DOHH2 (cell line): ENCODE measurements around the gene KIR2DL3.

Experiments used
- CTCF ChIP-seq: fragments of 200-600 bp; sonication (generic); IDR thresholded peaks from one replicate; pipeline ENCODE4 v1.5.1; 2014; ENCODE audit warnings: antibody characterized with exemption, mild to moderate bottlenecking, low read depth, low read length; ENCODE audit not compliant: poor library complexity, severe bottlenecking
- EZH2phosphoT487 ChIP-seq: fragments of 200-600 bp; sonication (generic); IDR thresholded peaks from 2 replicates; pipeline ENCODE4 v1.6.1; 2017; ENCODE audit warnings: borderline replicate concordance, mild to moderate bottlenecking, antibody characterized with exemption, low read length, moderate library complexity, mixed read lengths

- TF ChIP-seq CTCF (no peak), EZH2phosphoT487 (no peak)
Observed at GRCh38 chr19:54792814-54793213, 54.5 kb downstream of the KIR2DL3 start.
